IPS DF 4.7 (cell line): Measurements from ENCODE around the gene KCTD11.

Experiments used
- DNase-seq: peaks from one replicate; pipeline ENCODE4 v3.0.0-alpha.2; 2013; ENCODE audit warnings: low spot score; ENCODE audit errors: extremely low read depth

Gene KCTD11

GRCh38 chr17:7374353-7374752 is 22.4 kb downstream of the KCTD11 start:
- DNase-seq: no peak

- no peak for DNase-seq
Observed at GRCh38 chr17:7379134-7379533, 27.2 kb downstream of the KCTD11 start.

GRCh38 chr17:7380321-7380720 is 28.4 kb downstream of the KCTD11 start:
- no peak for DNase-seq

GRCh38 chr17:7380855-7381683 is 29.1 kb downstream of the KCTD11 start, which contains the start of gene TNK1:
TNK1 (plus strand) TSS chr17:7381089; CDS start chr17:7382927, 1,838 bp downstream.
- no peak for DNase-seq

GRCh38 chr17:7382901-7383300 is 30.9 kb downstream of the KCTD11 start:
- DNase-seq: no peak

- DNase-seq: no peak
Observed at GRCh38 chr17:7383371-7383741, 31.4 kb downstream of the KCTD11 start.

- DNase-seq: no peak
Observed at GRCh38 chr17:7383742-7384488, 32.0 kb downstream of the KCTD11 start.

- no peak for DNase-seq
Observed at GRCh38 chr17:7384489-7385081, 32.6 kb downstream of the KCTD11 start.

GRCh38 chr17:7388856-7389255 is 36.9 kb downstream of the KCTD11 start:
- DNase-seq: no peak

- no peak for DNase-seq
Observed at GRCh38 chr17:7389924-7390910, 38.3 kb downstream of the KCTD11 start.

- no peak for DNase-seq
Observed at GRCh38 chr17:7391307-7391706, 39.3 kb downstream of the KCTD11 start.

- DNase-seq: no peak
Observed at GRCh38 chr17:7392696-7393612, 41.0 kb downstream of the KCTD11 start.

- DNase-seq: no peak
Observed at GRCh38 chr17:7393613-7394451, 41.9 kb downstream of the KCTD11 start.

GRCh38 chr17:7394452-7395191 is 42.7 kb downstream of the KCTD11 start, which contains the start of gene PLSCR3:
PLSCR3 (minus strand) TSS chr17:7394525; CDS start chr17:7394110, 415 bp downstream.
- DNase-seq: no peak

GRCh38 chr17:7396147-7396546 is 44.2 kb downstream of the KCTD11 start:
- no peak for DNase-seq

- DNase-seq: no peak
Observed at GRCh38 chr17:7398612-7399011, 46.6 kb downstream of the KCTD11 start.

GRCh38 chr17:7403043-7403726 is 51.2 kb downstream of the KCTD11 start:
- no peak for DNase-seq

GRCh38 chr17:7403727-7403976 is 51.7 kb downstream of the KCTD11 start:
- no peak for DNase-seq
